ENCODE measurements around the gene BPHL.
A peak's percentile ranks its signal among the peaks of the same experiment; 100 is the strongest.

- TF ChIP-seq, protein P1, sequence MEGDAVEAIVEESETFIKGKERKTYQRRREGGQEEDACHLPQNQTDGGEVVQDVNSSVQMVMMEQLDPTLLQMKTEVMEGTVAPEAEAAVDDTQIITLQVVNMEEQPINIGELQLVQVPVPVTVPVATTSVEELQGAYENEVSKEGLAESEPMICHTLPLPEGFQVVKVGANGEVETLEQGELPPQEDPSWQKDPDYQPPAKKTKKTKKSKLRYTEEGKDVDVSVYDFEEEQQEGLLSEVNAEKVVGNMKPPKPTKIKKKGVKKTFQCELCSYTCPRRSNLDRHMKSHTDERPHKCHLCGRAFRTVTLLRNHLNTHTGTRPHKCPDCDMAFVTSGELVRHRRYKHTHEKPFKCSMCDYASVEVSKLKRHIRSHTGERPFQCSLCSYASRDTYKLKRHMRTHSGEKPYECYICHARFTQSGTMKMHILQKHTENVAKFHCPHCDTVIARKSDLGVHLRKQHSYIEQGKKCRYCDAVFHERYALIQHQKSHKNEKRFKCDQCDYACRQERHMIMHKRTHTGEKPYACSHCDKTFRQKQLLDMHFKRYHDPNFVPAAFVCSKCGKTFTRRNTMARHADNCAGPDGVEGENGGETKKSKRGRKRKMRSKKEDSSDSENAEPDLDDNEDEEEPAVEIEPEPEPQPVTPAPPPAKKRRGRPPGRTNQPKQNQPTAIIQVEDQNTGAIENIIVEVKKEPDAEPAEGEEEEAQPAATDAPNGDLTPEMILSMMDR (conservative IDR thresholded peaks at IDR 0.05; ENCODE audit: low read depth, low read length): no peak
- no peak for TF ChIP-seq RCOR1 (IDR thresholded peaks at IDR 0.05; ENCODE audit: insufficient replicate concordance, low read length)
- no peak for TF ChIP-seq POLR2A (IDR thresholded peaks at IDR 0.05; ENCODE audit: low read depth, low read length)
- TF ChIP-seq SMC3 (IDR thresholded peaks at IDR 0.05; ENCODE audit: low read depth, low read length): no peak
- no peak for TF ChIP-seq RAD21 (IDR thresholded peaks at IDR 0.05; ENCODE audit: low read length)
- TF ChIP-seq CEBPB (IDR thresholded peaks at IDR 0.05; ENCODE audit: low read depth, low read length): peak; percentile 70
- no peak for TF ChIP-seq MXI1 (IDR thresholded peaks at IDR 0.05; ENCODE audit: borderline replicate concordance, low read depth, low read length)
- TF ChIP-seq CHD1 (IDR thresholded peaks at IDR 0.05; ENCODE audit: low read depth, low read length): no peak
- TF ChIP-seq USF2 (IDR thresholded peaks at IDR 0.05; ENCODE audit: low read depth, low read length): no peak
- TF ChIP-seq MAFK (IDR thresholded peaks at IDR 0.05; ENCODE audit: low read depth, low read length): no peak
- no peak for TF ChIP-seq RFX5 (IDR thresholded peaks at IDR 0.05; ENCODE audit: low read depth, low read length)
- no peak for TF ChIP-seq FOS (IDR thresholded peaks at IDR 0.05; ENCODE audit: low read depth, low read length)
- TF ChIP-seq MAZ (IDR thresholded peaks at IDR 0.05; ENCODE audit: borderline replicate concordance, low read depth, low read length): no peak
- TF ChIP-seq, protein P2, sequence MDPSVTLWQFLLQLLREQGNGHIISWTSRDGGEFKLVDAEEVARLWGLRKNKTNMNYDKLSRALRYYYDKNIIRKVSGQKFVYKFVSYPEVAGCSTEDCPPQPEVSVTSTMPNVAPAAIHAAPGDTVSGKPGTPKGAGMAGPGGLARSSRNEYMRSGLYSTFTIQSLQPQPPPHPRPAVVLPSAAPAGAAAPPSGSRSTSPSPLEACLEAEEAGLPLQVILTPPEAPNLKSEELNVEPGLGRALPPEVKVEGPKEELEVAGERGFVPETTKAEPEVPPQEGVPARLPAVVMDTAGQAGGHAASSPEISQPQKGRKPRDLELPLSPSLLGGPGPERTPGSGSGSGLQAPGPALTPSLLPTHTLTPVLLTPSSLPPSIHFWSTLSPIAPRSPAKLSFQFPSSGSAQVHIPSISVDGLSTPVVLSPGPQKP (IDR thresholded peaks at IDR 0.05; ENCODE audit: borderline replicate concordance, low read depth, low read length): no peak
These were observed 47.4 kb downstream of the BPHL start for GRCh38 chr6:3165631-3166534.

Measured in IMR-90 (cell line).